K562 (cell line): ENCODE data around the gene CNOT2. TPM values are rescaled to one million over a fixed set of nuclear protein-coding genes. Genes with fewer than 3 reads are reported as not detected.

Experiments used
- ATAC-seq: fragments of 200-7000 bp; cut with Tn5 transposase; 3 replicates; pipeline ENCODE4 v1.9.1; 2020; ENCODE audit warnings: moderate library complexity
- BruUV-seq: library from RNA; stranded (reverse); fragments of 400-500 nt; replicated peaks from 2 replicates; lab custom pipeline; 2021; lab: Mats Ljungman, UMichigan
- CTCF ChIA-PET: fragments of 300-600 bp; formaldehyde crosslinking; extraction: SDS; loops from one replicate; lab custom pipeline; 2021; ENCODE audit warnings: low intra/inter-chr PET ratio; lab: Yijun Ruan, JAX
- POLR2A ChIA-PET: fragments of 300-600, 350-650 bp; sonication (Branson Sonifier 250); formaldehyde crosslinking; extraction: SDS; loops from one replicate; lab custom pipeline; 2021; ENCODE audit warnings: antibody characterized with exemption, inconsistent platforms; lab: Yijun Ruan, JAX
- DNase-seq, 4 experiments: peaks; one replicate each; pipeline versions ENCODE4 v3.0.0 to v3.0.0-alpha.2; 2011 to 2018; ENCODE audit warnings: low spot score in 3 of 4, mixed read lengths in 3 of 4; ENCODE audit errors: extremely low read depth in 1 of 4
- FAIRE-seq: peaks from 2 replicates; lab custom pipeline; 2011; peaks lifted over from hg19 to GRCh38; lab: Jason Lieb, UNC
- H2AFZ ChIP-seq: 2 replicates; pipeline ENCODE4 v1.6.0; 2011; ENCODE audit warnings: low read depth, low read length, control low read depth, inconsistent platforms
- H3K27ac ChIP-seq: fragments of 200-600 bp; 3 replicates; pipeline ENCODE4 v1.8.0; 2011; ENCODE audit warnings: low read depth, mild to moderate bottlenecking, control low read depth, inconsistent platforms, low read length, moderate library complexity, mixed read lengths; ENCODE audit errors: extremely low read depth
- H3K27me3 ChIP-seq, 2 experiments: fragments of 300-600 bp in 1 of 2; 2 replicates in 1 of 2; 3 replicates in 1 of 2; pipeline versions ENCODE4 v1.6.0 to v1.8.0; 2011; ENCODE audit warnings: inconsistent platforms in 2 of 2, low read length in 2 of 2, mild to moderate bottlenecking in 1 of 2, mixed read lengths in 1 of 2, moderate library complexity in 1 of 2; ENCODE audit not compliant: control insufficient read depth in 2 of 2, insufficient read depth in 2 of 2
- H3K36me3 ChIP-seq: fragments of 300-600 bp; 3 replicates; pipeline ENCODE4 v1.8.0; 2011; ENCODE audit warnings: mild to moderate bottlenecking, low read length, inconsistent platforms; ENCODE audit not compliant: control insufficient read depth, insufficient read depth
- H3K4me1 ChIP-seq, 2 experiments: fragments of 200-600 bp in 1 of 2; replicated peaks in 1 of 2; 2 replicates in 1 of 2; 3 replicates in 1 of 2; pipeline versions ENCODE4 v1.5.1 to v1.8.0; 2011; ENCODE audit warnings: inconsistent platforms in 2 of 2, low read length in 2 of 2, mild to moderate bottlenecking in 1 of 2, mixed read lengths in 1 of 2, moderate library complexity in 1 of 2; ENCODE audit not compliant: control insufficient read depth in 2 of 2, insufficient read depth in 2 of 2
- H3K4me2 ChIP-seq: 2 replicates; pipeline ENCODE4 v1.6.1; 2011; ENCODE audit warnings: low read length, control low read depth, inconsistent platforms, mixed read lengths; ENCODE audit not compliant: insufficient read depth
- H3K4me3 ChIP-seq: fragments of 200-600 bp; sonication (generic), shearing (Covaris generic); 2 replicates; pipeline ENCODE4 v1.5.1; 2016; ENCODE audit warnings: control low read depth, inconsistent platforms
- H3K79me2 ChIP-seq: fragments of 200-600 bp; 3 replicates; pipeline ENCODE4 v1.8.0; 2011; ENCODE audit warnings: low read length, inconsistent platforms; ENCODE audit not compliant: control insufficient read depth, insufficient read depth
- H3K9ac ChIP-seq, 2 experiments: 2 replicates each; pipeline versions ENCODE4 v1.6.0 to v1.6.1; 2011; ENCODE audit warnings: low read depth in 2 of 2, low read length in 2 of 2, control low read depth in 1 of 2, inconsistent platforms in 1 of 2, mild to moderate bottlenecking in 1 of 2, mixed read lengths in 1 of 2; ENCODE audit not compliant: insufficient read depth in 1 of 2
- H3K9me1 ChIP-seq: one replicate; pipeline ENCODE4 v1.6.0; 2011; ENCODE audit warnings: inconsistent platforms, mild to moderate bottlenecking, low read length, moderate library complexity; ENCODE audit not compliant: control insufficient read depth, insufficient read depth
- H3K9me3 ChIP-seq: replicated peaks from 2 replicates; pipeline ENCODE4 v1.5.1; 2011; ENCODE audit warnings: low read depth, low read length, inconsistent platforms; ENCODE audit not compliant: control insufficient read depth, insufficient read depth
- H4K20me1 ChIP-seq: replicated peaks from 2 replicates; pipeline ENCODE4 v1.6.1; 2011; ENCODE audit warnings: low read length, inconsistent platforms, mixed read lengths; ENCODE audit not compliant: control insufficient read depth, insufficient read depth
- ASH1L ChIP-seq: fragments of 450-650 bp; IDR thresholded peaks from 2 replicates; pipeline ENCODE4 v1.6.1; 2018; ENCODE audit warnings: borderline replicate concordance, mild to moderate bottlenecking, low read depth; ENCODE audit not compliant: partially characterized antibody
- NR4A1 ChIP-seq, 2 experiments: fragments of 250-450 bp in 1 of 2; fragments of 450-650 bp in 1 of 2; sonication (Bioruptor Pico) in 1 of 2; IDR thresholded peaks; 2 replicates each; pipeline versions ENCODE4 v1.4.0 to v1.6.1; 2016 to 2020; ENCODE audit warnings: mild to moderate bottlenecking in 2 of 2, missing compliant biosample characterization in 1 of 2, missing genetic modification characterization in 1 of 2, moderate library complexity in 1 of 2
- POU5F1 ChIP-seq: fragments of 150-350 bp; IDR thresholded peaks from 2 replicates; pipeline ENCODE4 v1.6.1; 2014; ENCODE audit warnings: borderline replicate concordance, low read length, low read depth, mild to moderate bottlenecking; ENCODE audit not compliant: partially characterized antibody
- SRSF9 ChIP-seq: fragments of 200-400 bp; formaldehyde crosslinking; IDR thresholded peaks from 2 replicates; pipeline ENCODE4 v1.6.1; 2017; ENCODE audit warnings: low read depth, low read length, borderline replicate concordance
- TRIM28 ChIP-seq: fragments of 450-650 bp; IDR thresholded peaks from 2 replicates; pipeline ENCODE4 v1.6.1; 2017
- ZNF224 ChIP-seq: sonication (generic); formaldehyde crosslinking; IDR thresholded peaks from 2 replicates; pipeline ENCODE4 v1.8.0; 2022; ENCODE audit warnings: mild to moderate bottlenecking, missing genetic modification reagents
- ZNF75A ChIP-seq: fragments of 450-650 bp; formaldehyde crosslinking; IDR thresholded peaks from 2 replicates; pipeline ENCODE4 v1.4.0; 2020; ENCODE audit warnings: mild to moderate bottlenecking
- WGBS: fragments of 100-300 bp; shearing (Covaris generic); methylation state at CpG from one replicate; pipeline ENCODE4 v1.1.6; 2016; ENCODE audit warnings: low coverage, mixed read lengths; ENCODE audit not compliant: insufficient coverage; ENCODE audit errors: missing lambda C conversion rate; 5-methylcytosine and 5-hydroxymethylcytosine counted together
- in situ Hi-C: fragments of 300-500 bp; cut with MboI; formaldehyde crosslinking; loops from 4 replicates; pipeline ENCODE4 v1.15.0; 2018; ENCODE audit warnings: inconsistent platforms, mixed read lengths
- intact Hi-C: fragments of 100-400 bp; cut with micrococcal nuclease; formaldehyde crosslinking; loops from 2 replicates; pipeline ENCODE4 v1.14.2; 2022
- polyA plus RNA-seq, 8 experiments: library from polyadenylated mRNA; depleted of rRNA in 4 of 8; stranded (reverse) in 5 of 8; unstranded in 3 of 8; fragments of >200 nt; fragmentation: Nextera tagmentation in 2 of 8; fragmentation: Illumina TruSeq in 1 of 8; extraction: Ambion mirVana in 2 of 8; extraction: Trizol in 1 of 8; gene quantifications; 2 replicates each; pipeline versions ENCODE4 v1.2.1 to v1.2.3, GENCODE V29; 2011 to 2014; ENCODE audit warnings: inconsistent platforms in 1 of 8, missing spikeins in 1 of 8
- total RNA-seq, 7 experiments: library from RNA; depleted of rRNA in 6 of 7; stranded (reverse); fragments of >200 nt in 6 of 7; fragmentation: Illumina TruSeq in 2 of 7; extraction: Trizol in 2 of 7; gene quantifications; 2 replicates each; pipeline versions ENCODE4 v1.2.1 to v1.2.3, GENCODE V29; 2011 to 2021; ENCODE audit warnings: low replicate concordance in 1 of 7
- TF ChIP-seq, protein P1 (sequence below): fragments of 450-650 bp; IDR thresholded peaks from 2 replicates; pipeline ENCODE4 v1.6.1; 2018; ENCODE audit not compliant: partially characterized antibody
- TF ChIP-seq, protein P2 (sequence below): sonication (generic); formaldehyde crosslinking; IDR thresholded peaks from 2 replicates; pipeline ENCODE4 v1.4.0; 2020; ENCODE audit warnings: mild to moderate bottlenecking, missing genetic modification reagents

CNOT2 gene
- total and polyA plus RNA-seq, 9 of the 15 experiments (the other 6 are each of a cell fraction or from before 2014, with no cell fraction given): 43.6 to 119 (median 84.4) TPM

DNA sequence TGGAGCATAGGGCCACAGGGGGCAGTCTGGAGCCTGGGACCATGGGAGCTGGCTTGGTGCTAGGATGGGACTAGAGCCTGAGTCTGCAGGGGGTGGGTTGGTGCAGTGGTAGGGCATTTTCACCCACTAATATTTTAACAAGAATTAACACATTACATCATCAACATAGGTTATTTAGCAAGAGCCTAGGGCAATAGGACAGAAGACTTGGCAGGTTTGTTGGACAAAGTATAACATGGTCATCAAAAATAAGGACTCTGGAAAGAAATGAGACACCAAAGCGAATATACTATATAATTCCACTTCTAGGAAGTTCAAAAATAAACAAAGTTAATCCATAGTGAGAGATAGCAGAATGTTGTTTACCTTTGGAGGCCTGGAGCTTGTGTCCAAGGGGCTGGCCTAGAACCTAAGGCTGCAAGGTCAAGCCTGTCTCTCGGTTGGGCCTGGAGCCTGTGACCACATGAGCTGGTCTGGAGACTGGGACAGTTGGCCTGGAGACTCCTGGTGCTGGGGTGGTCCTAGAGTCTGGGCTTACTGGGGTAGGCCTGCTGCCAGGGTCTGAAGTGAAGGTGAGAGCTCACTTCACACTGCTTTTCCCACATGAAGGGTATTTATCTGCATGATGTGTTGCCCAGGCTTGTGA lies 28.1 kb upstream of the CNOT2 start:
- 18% methylated on average over 2 of the region's 2 CpGs for WGBS

More for the DNA sequence above, 28.1 kb upstream of the CNOT2 start:
- no peaks in the 10 kb centered on the region; the same call in 1 of the 2 replicates for H3K9me3 ChIP-seq
- no peak overlapping the region for H3K9ac ChIP-seq
- H3K4me2 ChIP-seq: no peak overlapping the region
- H3K4me1 ChIP-seq: no peaks in the 10 kb centered on the region
- H3K79me2 ChIP-seq: no peaks in the 10 kb centered on the region
- H4K20me1 ChIP-seq: no peaks in the 10 kb centered on the region
- TF ChIP-seq SRSF9: no peak
- TF ChIP-seq, protein P1, sequence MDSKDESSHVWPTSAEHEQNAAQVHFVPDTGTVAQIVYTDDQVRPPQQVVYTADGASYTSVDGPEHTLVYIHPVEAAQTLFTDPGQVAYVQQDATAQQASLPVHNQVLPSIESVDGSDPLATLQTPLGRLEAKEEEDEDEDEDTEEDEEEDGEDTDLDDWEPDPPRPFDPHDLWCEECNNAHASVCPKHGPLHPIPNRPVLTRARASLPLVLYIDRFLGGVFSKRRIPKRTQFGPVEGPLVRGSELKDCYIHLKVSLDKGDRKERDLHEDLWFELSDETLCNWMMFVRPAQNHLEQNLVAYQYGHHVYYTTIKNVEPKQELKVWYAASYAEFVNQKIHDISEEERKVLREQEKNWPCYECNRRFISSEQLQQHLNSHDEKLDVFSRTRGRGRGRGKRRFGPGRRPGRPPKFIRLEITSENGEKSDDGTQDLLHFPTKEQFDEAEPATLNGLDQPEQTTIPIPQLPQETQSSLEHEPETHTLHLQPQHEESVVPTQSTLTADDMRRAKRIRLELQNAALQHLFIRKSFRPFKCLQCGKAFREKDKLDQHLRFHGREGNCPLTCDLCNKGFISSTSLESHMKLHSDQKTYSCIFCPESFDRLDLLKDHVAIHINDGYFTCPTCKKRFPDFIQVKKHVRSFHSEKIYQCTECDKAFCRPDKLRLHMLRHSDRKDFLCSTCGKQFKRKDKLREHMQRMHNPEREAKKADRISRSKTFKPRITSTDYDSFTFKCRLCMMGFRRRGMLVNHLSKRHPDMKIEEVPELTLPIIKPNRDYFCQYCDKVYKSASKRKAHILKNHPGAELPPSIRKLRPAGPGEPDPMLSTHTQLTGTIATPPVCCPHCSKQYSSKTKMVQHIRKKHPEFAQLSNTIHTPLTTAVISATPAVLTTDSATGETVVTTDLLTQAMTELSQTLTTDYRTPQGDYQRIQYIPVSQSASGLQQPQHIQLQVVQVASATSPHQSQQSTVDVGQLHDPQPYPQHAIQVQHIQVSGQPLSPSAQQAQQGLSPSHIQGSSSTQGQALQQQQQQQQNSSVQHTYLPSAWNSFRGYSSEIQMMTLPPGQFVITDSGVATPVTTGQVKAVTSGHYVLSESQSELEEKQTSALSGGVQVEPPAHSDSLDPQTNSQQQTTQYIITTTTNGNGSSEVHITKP: no peak
- TF ChIP-seq ZNF224 (CRISPR knock-in tag): no peak
- TF ChIP-seq NR4A1 (CRISPR knock-in tag; IDR thresholded peaks at IDR 0.05): no peak
- TF ChIP-seq NR4A1 (tag; IDR thresholded peaks at IDR 0.05): no peak
- no peak for TF ChIP-seq TRIM28
- TF ChIP-seq ASH1L: no peak
- TF ChIP-seq, protein P2, sequence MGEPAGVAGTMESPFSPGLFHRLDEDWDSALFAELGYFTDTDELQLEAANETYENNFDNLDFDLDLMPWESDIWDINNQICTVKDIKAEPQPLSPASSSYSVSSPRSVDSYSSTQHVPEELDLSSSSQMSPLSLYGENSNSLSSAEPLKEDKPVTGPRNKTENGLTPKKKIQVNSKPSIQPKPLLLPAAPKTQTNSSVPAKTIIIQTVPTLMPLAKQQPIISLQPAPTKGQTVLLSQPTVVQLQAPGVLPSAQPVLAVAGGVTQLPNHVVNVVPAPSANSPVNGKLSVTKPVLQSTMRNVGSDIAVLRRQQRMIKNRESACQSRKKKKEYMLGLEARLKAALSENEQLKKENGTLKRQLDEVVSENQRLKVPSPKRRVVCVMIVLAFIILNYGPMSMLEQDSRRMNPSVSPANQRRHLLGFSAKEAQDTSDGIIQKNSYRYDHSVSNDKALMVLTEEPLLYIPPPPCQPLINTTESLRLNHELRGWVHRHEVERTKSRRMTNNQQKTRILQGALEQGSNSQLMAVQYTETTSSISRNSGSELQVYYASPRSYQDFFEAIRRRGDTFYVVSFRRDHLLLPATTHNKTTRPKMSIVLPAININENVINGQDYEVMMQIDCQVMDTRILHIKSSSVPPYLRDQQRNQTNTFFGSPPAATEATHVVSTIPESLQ (CRISPR knock-in tag): no peak
- TF ChIP-seq ZNF75A: peak; percentile 81
- TF ChIP-seq POU5F1: no peak
- no peak for ATAC-seq
- ChIA-PET POLR2A (interaction anchor here (0.7 to 1.3 kb wide), 3 partner anchors 27 to 444 kb away, joined by 3 read pairs; no protein-coding TSS in a partner anchor), CTCF (no interaction called here)
- intact Hi-C loops (loop anchor here (10.0 kb wide), 1 partner anchor 360 kb away; no protein-coding TSS in a partner anchor), in situ Hi-C loops (no loop called here)
- H3K4me3 ChIP-seq: no peak overlapping the region
- H2AFZ ChIP-seq: no peak overlapping the region
- H3K27ac ChIP-seq: no peak overlapping the region
- no peaks in the 10 kb centered on the region for H3K36me3 ChIP-seq
- DNase-seq: no peak
- no peaks in the 10 kb centered on the region for H3K27me3 ChIP-seq
- no peak for FAIRE-seq
- no TSS peak for BruUV-seq
- H3K9me1 ChIP-seq: no peaks in the 10 kb centered on the region
